DMS 273 (cell line): ENCODE data around the gene C6.

Experiments used
- DNase-seq: peaks from one replicate; lab custom pipeline; 2025; ENCODE audit not compliant: unreplicated experiment; lab: John Stamatoyannopoulos, UW

Gene C6

DNA sequence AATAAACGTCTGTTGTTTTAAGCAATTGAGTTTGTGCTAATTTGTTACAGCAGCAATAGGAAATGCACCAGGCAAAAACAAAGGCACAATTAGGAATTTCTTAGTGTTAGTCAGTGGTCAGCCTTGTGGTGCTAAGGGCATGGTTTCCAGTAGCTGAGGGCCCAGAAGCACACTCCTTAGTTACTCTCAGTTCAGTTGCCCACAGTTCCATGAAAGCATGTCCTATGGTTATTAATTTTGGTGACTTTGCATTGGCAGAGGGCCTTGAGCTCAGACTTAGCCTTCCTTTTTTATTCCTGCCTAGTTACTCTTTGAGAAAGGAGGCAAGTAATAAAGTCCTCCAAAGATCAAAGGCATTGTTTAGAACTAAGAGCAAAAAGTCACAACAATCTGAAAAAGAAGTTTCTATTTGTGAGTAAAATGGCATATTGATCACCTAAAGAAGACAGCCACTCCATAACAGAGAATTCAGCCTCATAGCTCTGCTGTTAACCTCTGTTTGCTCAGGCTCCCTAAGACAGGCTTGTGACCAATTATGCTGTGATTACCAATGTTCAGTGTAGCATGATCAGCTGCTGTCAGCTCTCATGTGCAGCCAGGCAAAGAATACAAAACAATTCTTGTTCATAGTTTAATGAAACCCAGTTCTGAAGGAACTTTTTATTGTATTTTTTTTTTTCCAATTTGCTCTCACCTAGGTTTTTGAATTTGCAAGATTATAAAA, 85.2 kb downstream of the C6 start:
- DNase-seq = no peak

DNA sequence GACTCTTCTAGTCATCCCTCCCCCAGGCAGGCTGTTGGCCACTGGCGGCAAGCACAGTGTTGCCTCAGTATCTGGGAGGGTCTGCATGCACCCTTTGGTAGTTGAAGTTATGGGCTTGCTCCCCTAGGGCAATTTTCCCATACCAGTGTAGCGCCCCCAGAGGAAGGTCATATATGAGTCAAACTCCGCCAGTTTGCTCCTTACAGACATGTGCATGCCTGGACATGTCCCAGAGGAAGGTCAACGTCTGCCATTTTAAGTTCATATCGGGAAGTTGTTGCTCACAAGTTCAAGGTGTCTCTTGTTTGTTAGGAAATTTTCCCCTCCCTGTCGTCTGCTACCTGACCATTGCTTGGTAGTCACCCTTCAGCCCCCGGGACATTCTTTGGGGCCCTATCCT, 90.9 kb downstream of the C6 start:
- peak; percentile 31 for DNase-seq

DNA sequence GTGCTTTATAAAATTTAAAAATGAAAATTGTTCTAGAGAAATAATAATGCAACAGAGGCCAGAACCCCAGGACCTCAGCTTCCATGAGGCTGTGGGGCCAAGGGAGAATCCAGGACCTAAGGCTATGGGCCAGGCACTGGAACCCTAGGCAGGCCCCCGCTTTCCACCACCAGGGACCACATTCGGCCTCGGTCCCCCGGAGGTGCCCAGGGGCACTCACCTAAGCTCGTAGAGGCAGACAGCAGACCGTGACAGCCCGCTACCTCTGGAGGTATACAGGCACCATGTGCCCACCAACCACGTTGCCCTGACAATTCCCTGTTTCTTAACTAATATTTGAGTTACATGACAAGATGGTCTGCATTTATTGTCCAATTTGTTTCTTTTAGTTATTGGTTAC, 92.7 kb downstream of the C6 start:
- no peak for DNase-seq

DNA sequence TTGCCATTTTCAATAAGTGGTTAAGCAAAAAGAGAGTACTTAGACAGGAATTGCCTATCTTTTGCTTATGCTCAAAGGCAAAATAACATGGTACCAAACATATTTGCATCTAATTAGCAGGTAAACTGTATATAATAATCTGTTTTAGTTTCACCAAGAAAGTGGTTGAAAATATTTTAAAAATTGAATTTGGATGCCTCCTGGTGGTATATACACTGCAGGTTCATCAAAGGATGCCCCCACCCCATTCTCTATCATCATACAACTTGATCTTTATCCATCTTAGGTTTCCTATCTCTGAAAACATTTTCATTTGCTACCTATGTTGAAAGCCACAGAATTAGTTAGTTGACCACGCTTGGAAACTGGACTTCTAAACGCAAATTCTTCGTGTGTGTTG, 95.2 kb downstream of the C6 start:
- DNase-seq = no peak

DNA sequence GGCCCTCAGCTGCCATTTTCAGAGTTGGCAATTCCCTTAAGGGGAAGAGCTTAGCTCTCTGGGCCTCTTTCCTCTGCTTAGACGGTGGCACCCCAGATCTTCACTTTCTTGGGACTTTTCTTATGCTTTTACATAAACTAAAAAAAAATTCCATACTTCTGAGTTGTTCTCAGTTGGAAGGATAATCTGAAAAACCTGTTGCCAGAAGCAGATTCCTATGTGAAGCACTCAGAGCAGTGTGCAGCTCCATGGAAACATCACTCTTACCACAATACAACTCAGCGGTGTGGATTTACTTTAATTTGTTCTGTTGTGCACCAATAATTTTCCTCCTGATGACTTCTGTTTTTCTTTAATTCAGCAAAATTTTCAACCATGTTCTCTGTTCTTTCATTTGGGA, 98.1 kb downstream of the C6 start:
- no peak for DNase-seq

DNA sequence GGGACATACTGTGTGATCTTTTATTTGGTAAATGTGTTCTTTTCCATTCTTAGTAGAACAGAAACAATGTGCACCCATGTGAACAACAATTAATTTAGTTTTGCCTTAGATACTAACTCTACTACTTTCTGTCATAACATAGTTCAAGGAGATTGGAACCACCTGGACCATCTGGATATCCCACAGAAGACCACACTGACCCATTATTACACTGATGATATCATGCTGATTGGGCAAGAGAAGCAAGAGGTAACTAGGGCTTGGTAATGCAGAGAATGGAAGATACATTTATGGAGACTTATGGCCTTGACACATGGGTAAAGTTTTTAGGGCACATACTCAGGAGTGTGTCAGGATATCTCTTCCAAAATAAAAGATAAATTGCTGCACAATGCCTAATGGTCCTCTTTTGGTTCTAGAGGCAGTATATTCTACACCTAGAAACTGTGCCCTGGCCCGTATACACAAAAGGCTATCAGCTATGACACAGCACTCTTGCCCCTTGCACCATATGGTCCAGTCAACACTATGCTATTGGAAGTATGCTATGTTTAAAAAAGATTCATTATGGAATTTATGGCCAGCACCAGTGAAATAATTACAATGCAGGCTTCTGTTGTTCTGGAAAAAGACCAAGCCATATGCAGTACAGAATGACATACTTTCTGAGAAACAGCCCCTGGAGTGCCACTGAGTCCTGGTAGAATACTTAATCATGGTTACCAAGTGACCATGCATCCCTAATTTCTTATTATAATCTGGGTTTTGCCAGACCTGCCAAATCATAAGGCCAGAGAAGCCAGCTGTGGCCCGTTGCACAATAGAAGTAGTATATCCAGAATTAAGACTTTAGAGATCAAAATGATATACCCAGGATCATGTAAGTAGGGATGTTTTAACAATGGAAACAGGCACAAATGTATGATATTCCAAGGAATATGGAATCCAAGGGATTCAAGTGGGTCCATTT, 100.6 kb downstream of the C6 start:
- DNase-seq = no peak

DNA sequence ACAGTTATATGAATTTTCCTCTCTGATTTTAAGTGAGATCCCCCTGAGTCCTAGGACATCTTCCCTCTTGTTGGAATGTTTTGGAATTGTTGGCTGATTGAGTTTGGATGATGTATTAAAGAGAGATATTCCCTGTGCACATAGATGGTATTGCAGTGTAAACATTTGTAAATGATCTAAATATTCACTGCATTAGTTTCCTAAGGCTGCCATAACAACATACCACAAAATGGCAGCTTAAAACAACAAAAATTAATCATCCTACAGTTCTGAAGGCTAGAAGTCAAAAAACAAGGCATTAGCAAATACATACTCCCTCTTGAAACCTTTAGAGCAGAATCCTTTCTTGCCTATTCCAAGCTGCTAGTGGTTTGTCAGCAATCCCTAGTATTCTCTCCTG, 104.1 kb downstream of the C6 start:
- no peak for DNase-seq

DNA sequence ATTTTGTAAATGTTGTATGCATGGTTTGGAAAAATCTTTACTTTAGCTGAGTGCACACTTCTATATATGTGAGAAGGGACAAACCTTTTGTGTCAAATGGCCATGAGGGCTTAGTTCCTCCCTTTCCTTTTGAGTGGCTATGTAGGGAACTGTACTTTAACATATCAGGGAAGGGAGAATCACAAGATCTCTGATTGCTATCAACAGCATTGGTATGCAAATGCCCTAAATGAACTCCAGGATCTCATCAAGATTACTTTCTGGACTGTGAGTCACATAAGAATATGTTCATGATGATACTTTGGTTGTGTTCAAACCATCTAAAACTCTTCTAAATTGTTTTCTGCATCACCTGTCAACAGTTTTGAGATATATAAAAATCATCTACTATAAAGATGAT, 111.0 kb downstream of the C6 start:
- no peak for DNase-seq

DNA sequence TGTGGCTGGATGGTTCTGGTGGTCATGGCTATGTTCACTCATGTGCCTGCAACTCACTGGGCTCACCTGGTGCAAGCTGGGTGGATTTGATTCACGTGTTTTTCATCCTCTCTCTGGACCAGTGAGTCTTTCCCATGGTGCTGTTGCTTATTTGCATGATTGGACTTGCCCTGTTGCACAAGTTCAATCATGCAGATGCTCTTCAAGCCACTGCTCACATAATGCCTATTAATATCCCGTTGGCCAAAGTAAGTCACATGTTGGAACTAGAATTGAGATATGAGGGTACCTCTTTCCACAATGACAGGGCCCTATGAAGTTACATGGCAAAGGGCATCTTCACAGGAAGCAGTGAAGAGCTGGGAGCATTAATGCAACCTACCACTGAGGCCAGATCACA, 115.7 kb downstream of the C6 start:
- DNase-seq = no peak

DNA sequence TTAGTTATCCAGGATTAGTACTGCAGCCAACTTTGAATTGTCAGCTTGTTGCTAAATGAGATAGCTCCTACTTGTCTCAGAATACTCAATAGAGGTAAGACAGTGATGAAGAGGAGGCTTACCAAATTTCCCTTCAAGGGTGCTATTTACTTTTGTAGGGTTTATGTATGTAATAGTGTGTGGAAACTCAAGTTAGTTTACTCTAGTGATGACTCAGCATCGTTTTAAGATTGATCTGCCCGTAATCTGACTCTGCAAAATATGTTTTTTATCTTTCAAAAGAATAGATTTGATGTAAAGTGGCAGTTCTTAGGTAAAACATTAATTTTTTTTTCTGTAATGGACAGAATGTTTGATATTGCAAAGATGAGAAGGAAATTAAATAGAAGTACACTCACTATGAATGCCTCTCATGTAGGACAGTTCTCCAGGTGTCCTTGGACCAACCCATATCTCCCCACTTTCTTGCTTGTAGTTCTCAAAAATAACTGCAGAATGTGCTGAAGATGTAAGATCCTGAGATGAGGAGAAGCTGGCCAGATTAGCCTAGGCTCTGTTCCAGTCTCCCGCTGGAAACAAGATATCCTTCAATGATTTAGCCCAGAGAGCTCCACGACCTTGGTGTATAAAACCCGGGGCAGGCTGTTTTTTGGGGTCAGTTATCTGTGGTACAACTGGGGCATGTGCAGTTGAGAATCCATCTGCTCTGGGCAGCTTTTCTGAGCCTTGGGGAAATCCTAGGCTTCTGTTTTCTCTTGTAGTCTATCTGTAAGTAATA, 117.8 kb downstream of the C6 start:
- DNase-seq = no peak

DNA sequence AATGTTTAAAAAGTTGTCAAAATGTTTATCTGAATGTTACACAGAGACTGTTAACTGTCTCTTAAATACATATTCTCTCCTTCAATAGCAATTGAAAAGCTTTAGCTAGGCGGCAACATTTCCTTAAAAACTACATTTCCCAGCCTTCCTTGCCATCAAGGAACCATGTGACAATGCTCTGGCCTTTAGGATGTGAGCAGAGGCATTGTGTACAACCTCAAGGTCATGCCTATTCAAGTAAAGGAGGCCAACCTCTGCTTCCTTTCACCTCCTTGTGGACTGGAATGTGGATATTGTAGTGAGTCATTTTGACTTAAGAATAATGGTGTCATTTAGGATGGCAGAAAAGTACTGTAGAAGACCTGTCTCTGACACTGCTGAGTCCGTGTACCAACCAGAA, 118.5 kb downstream of the C6 start:
- no peak for DNase-seq

DNA sequence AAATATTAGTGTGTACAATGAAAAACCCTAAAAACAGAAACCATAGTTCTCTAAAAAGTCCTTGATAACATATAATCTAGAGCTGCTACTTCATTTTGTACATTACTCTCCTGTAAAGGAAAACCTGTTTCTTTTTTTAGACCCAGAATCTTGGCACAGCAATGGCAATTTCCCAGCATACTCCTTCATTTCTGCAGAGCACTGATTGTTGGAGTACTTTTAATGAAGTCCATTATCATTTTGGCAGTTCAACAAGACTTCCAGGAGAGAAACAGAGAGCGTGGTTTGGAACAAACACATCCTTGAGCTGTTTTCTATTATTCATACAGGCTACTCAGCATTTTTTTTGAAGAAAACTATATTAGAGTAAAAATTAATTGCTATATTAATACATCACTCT, 119.5 kb downstream of the C6 start:
- DNase-seq = no peak
